ENCODE results near the gene STAM.

STAM gene

DNA sequence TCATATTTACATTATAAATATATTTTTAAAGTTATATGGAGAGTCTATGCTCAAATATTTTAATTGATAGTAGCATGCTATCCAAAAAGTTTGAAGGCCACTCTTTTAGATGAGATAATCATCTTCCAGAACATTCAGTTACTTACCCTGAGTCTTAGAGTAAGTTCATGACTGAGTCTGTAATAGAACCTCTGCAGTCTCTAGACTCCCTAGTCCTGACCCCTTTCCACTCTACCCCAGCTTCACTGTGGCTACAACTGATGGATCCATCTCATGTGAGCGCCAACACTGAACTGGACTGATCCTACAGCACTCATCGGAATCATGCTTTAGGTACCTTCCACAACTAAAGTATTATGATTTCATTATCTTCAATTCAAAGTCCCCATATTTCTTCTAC is 36.9 kb upstream of the STAM start:
- ChIA-PET CTCF (interaction anchor here (0.7 to 1.8 kb wide), 5 partner anchors 11 to 264 kb away, joined by 3 to 9 read pairs (median 4); no protein-coding TSS in a partner anchor), POLR2A (no interaction called here)
- no peaks in the 10 kb centered on the region for H3K9me3 ChIP-seq (ENCODE audit: control insufficient read depth, insufficient read depth, low read depth, low read length)
- H3K36me3 ChIP-seq (ENCODE audit: control insufficient read depth in 2 of 2, insufficient read depth in 1 of 2, low read length in 2 of 2): no peaks in the 10 kb centered on the region; a peak in 1 of 3 replicates
- no peak overlapping the region for H3K27ac ChIP-seq (ENCODE audit: extremely low read depth, low read depth, low read length)
- TF ChIP-seq, protein P1, sequence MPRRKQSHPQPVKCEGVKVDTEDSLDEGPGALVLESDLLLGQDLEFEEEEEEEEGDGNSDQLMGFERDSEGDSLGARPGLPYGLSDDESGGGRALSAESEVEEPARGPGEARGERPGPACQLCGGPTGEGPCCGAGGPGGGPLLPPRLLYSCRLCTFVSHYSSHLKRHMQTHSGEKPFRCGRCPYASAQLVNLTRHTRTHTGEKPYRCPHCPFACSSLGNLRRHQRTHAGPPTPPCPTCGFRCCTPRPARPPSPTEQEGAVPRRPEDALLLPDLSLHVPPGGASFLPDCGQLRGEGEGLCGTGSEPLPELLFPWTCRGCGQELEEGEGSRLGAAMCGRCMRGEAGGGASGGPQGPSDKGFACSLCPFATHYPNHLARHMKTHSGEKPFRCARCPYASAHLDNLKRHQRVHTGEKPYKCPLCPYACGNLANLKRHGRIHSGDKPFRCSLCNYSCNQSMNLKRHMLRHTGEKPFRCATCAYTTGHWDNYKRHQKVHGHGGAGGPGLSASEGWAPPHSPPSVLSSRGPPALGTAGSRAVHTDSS (tag by site-specific recombination; IDR thresholded peaks at IDR 0.05): no peak
- TF ChIP-seq ZNF121 (tag by site-specific recombination; IDR thresholded peaks at IDR 0.05) (no peak), ZNF514 (tag by site-specific recombination; IDR thresholded peaks at IDR 0.05) (no peak), ZNF223 (tag by site-specific recombination; IDR thresholded peaks at IDR 0.05) (no peak), SALL2 (tag by site-specific recombination; IDR thresholded peaks at IDR 0.05; ENCODE audit: borderline replicate concordance) (no peak), ZNF239 (tag by site-specific recombination; IDR thresholded peaks at IDR 0.05) (no peak), ZNF610 (tag by site-specific recombination; IDR thresholded peaks at IDR 0.05; ENCODE audit: borderline replicate concordance) (no peak), KLF9 (tag by site-specific recombination; IDR thresholded peaks at IDR 0.05; ENCODE audit: low read depth) (no peak), ZNF174 (tag by site-specific recombination; IDR thresholded peaks at IDR 0.05) (no peak), GLI4 (tag by site-specific recombination; IDR thresholded peaks at IDR 0.05) (no peak), ZNF792 (tag by site-specific recombination; IDR thresholded peaks at IDR 0.05) (no peak), ZNF529 (tag by site-specific recombination; IDR thresholded peaks at IDR 0.05; ENCODE audit: insufficient replicate concordance) (no peak), ZNF585B (tag by site-specific recombination; IDR thresholded peaks at IDR 0.05) (no peak), ZNF37A (tag by site-specific recombination; IDR thresholded peaks at IDR 0.05) (no peak), KLF7 (tag by site-specific recombination; IDR thresholded peaks at IDR 0.05; ENCODE audit: borderline replicate concordance) (no peak), ZNF558 (tag by site-specific recombination; IDR thresholded peaks at IDR 0.05) (no peak)
- TF ChIP-seq, protein P2, sequence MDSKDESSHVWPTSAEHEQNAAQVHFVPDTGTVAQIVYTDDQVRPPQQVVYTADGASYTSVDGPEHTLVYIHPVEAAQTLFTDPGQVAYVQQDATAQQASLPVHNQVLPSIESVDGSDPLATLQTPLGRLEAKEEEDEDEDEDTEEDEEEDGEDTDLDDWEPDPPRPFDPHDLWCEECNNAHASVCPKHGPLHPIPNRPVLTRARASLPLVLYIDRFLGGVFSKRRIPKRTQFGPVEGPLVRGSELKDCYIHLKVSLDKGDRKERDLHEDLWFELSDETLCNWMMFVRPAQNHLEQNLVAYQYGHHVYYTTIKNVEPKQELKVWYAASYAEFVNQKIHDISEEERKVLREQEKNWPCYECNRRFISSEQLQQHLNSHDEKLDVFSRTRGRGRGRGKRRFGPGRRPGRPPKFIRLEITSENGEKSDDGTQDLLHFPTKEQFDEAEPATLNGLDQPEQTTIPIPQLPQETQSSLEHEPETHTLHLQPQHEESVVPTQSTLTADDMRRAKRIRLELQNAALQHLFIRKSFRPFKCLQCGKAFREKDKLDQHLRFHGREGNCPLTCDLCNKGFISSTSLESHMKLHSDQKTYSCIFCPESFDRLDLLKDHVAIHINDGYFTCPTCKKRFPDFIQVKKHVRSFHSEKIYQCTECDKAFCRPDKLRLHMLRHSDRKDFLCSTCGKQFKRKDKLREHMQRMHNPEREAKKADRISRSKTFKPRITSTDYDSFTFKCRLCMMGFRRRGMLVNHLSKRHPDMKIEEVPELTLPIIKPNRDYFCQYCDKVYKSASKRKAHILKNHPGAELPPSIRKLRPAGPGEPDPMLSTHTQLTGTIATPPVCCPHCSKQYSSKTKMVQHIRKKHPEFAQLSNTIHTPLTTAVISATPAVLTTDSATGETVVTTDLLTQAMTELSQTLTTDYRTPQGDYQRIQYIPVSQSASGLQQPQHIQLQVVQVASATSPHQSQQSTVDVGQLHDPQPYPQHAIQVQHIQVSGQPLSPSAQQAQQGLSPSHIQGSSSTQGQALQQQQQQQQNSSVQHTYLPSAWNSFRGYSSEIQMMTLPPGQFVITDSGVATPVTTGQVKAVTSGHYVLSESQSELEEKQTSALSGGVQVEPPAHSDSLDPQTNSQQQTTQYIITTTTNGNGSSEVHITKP (tag by site-specific recombination; IDR thresholded peaks at IDR 0.05): no peak
- TF ChIP-seq, protein P3, sequence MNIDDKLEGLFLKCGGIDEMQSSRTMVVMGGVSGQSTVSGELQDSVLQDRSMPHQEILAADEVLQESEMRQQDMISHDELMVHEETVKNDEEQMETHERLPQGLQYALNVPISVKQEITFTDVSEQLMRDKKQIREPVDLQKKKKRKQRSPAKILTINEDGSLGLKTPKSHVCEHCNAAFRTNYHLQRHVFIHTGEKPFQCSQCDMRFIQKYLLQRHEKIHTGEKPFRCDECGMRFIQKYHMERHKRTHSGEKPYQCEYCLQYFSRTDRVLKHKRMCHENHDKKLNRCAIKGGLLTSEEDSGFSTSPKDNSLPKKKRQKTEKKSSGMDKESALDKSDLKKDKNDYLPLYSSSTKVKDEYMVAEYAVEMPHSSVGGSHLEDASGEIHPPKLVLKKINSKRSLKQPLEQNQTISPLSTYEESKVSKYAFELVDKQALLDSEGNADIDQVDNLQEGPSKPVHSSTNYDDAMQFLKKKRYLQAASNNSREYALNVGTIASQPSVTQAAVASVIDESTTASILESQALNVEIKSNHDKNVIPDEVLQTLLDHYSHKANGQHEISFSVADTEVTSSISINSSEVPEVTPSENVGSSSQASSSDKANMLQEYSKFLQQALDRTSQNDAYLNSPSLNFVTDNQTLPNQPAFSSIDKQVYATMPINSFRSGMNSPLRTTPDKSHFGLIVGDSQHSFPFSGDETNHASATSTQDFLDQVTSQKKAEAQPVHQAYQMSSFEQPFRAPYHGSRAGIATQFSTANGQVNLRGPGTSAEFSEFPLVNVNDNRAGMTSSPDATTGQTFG (tag by site-specific recombination; IDR thresholded peaks at IDR 0.05; ENCODE audit: borderline replicate concordance): no peak
- TF ChIP-seq, protein P4, sequence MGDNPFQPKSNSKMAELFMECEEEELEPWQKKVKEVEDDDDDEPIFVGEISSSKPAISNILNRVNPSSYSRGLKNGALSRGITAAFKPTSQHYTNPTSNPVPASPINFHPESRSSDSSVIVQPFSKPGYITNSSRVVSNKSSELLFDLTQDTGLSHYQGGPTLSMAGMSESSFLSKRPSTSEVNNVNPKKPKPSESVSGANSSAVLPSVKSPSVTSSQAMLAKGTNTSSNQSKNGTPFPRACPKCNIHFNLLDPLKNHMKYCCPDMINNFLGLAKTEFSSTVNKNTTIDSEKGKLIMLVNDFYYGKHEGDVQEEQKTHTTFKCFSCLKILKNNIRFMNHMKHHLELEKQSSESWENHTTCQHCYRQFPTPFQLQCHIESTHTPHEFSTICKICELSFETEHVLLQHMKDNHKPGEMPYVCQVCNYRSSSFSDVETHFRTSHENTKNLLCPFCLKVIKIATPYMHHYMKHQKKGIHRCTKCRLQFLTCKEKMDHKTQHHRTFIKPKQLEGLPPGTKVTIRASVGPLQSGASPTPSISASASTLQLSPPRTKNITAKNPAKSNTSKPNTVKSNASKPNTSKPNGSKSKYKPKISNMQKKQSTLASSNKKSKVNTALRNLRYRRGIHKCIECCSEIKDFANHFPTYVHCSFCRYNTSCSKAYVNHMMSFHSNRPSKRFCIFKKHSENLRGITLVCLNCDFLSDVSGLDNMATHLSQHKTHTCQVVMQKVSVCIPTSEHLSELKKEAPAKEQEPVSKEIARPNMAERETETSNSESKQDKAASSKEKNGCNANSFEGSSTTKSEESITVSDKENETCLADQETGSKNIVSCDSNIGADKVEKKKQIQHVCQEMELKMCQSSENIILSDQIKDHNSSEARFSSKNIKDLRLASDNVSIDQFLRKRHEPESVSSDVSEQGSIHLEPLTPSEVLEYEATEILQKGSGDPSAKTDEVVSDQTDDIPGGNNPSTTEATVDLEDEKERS (tag by site-specific recombination; IDR thresholded peaks at IDR 0.05): no peak
- TF ChIP-seq, protein P5, sequence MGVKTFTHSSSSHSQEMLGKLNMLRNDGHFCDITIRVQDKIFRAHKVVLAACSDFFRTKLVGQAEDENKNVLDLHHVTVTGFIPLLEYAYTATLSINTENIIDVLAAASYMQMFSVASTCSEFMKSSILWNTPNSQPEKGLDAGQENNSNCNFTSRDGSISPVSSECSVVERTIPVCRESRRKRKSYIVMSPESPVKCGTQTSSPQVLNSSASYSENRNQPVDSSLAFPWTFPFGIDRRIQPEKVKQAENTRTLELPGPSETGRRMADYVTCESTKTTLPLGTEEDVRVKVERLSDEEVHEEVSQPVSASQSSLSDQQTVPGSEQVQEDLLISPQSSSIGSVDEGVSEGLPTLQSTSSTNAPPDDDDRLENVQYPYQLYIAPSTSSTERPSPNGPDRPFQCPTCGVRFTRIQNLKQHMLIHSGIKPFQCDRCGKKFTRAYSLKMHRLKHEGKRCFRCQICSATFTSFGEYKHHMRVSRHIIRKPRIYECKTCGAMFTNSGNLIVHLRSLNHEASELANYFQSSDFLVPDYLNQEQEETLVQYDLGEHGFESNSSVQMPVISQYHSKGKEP (tag by site-specific recombination; IDR thresholded peaks at IDR 0.05): no peak
- H3K4me3 ChIP-seq (ENCODE audit: low read depth, low read length): no peak overlapping the region
- H3K4me1 ChIP-seq (ENCODE audit: control insufficient read depth, insufficient read depth, low read length): no peaks in the 10 kb centered on the region
